ENCODE data around the gene TCF3. TPM values are rescaled to one million over a fixed set of nuclear protein-coding genes. Genes with fewer than 3 reads are reported as not detected.

The TCF3 gene
- total RNA-seq, 2 experiments from 2014 or later: 518 to 811 TPM

GRCh38 chr19:1605236-1606137 is 46.9 kb downstream of the TCF3 start, which contains the start of gene UQCR11:
Gene UQCR11 (minus strand): TSS chr19:1605462. CDS start chr19:1605409, 53 bp downstream.
- peak; percentile 97 for DNase-seq (ENCODE audit: low spot score)
- peaks cover 51% of the 10 kb centered on the region for H3K36me3 ChIP-seq (ENCODE audit: insufficient read depth, low read length)
- no peaks in the 10 kb centered on the region for H3K9me2 ChIP-seq (ENCODE audit: insufficient read depth, low read length)
- H3K79me2 ChIP-seq (ENCODE audit: insufficient read depth, low read depth, low read length): peaks cover 45% of the 10 kb centered on the region
- H4K20me1 ChIP-seq (ENCODE audit: insufficient read depth, low read length): no peaks in the 10 kb centered on the region
- peak within 1 kb of the TSS; percentile 88 for H3K27ac ChIP-seq (ENCODE audit: low read depth, low read length, poor library complexity, severe bottlenecking)
- peaks cover 50% of the 10 kb centered on the region for H3K4me1 ChIP-seq (ENCODE audit: insufficient read depth, low read length, poor library complexity, severe bottlenecking)
- POLR2A ChIA-PET: interaction anchor here (0.8 to 1.2 kb wide), 2 partner anchors 12 to 43 kb away, joined by 3 to 5 read pairs; partner anchors contain the start of gene MBD3
- CTCF ChIA-PET (ENCODE audit: unreplicated experiment): no interaction called here
- intact Hi-C loops (cut with micrococcal nuclease; ENCODE audit: unreplicated experiment): loop anchor here (1.0 to 5.0 kb wide), 4 partner anchors 47 to 207 kb away; partner anchors contain the start of genes ATP8B3 and TCF3
- TSS peak; percentile 99 for BruUV-seq (replicated peaks)
- peak within 1 kb of the TSS; percentile 72 for H3K4me2 ChIP-seq (ENCODE audit: low read length)
- H3K4me3 ChIP-seq (ENCODE audit: low read depth, low read length, poor library complexity, severe bottlenecking): peak within 1 kb of the TSS; percentile 100
- TF ChIP-seq CTCF (conservative IDR thresholded peaks at IDR 0.05; ENCODE audit: low read length) (peak; percentile 73), EZH2phosphoT487 (IDR thresholded peaks at IDR 0.05; ENCODE audit: borderline replicate concordance, low read depth, low read length) (no peak)
- no peaks in the 10 kb centered on the region for H3K9me3 ChIP-seq (ENCODE audit: low read length)
- peak within 1 kb of the TSS; percentile 64; the same call in 1 of the 2 replicates for H2AFZ ChIP-seq (ENCODE audit: low read length)

- Histone ChIP-seq H3K9me3 (ENCODE audit: low read length) (no peaks in the 10 kb centered on the region), H3K9me2 (ENCODE audit: insufficient read depth, low read length) (no peaks in the 10 kb centered on the region), H3K4me3 (ENCODE audit: low read depth, low read length, poor library complexity, severe bottlenecking) (no peak overlapping the region), H3K27ac (ENCODE audit: low read depth, low read length, poor library complexity, severe bottlenecking) (no peak overlapping the region), H2AFZ (ENCODE audit: low read length) (no peak overlapping the region), H4K20me1 (ENCODE audit: insufficient read depth, low read length) (no peaks in the 10 kb centered on the region), H3K79me2 (ENCODE audit: insufficient read depth, low read depth, low read length) (peaks cover 45% of the 10 kb centered on the region), H3K4me2 (ENCODE audit: low read length) (no peak overlapping the region), H3K4me1 (ENCODE audit: insufficient read depth, low read length, poor library complexity, severe bottlenecking) (peaks cover 17% of the 10 kb centered on the region), H3K36me3 (ENCODE audit: insufficient read depth, low read length) (peaks cover 53% of the 10 kb centered on the region)
- TF ChIP-seq CTCF (conservative IDR thresholded peaks at IDR 0.05; ENCODE audit: low read length) (peak; percentile 12; the same call in 1 of the 2 replicates), EZH2phosphoT487 (IDR thresholded peaks at IDR 0.05; ENCODE audit: borderline replicate concordance, low read depth, low read length) (no peak)
- DNase-seq (ENCODE audit: low spot score): no peak
- intact Hi-C loops (cut with micrococcal nuclease; ENCODE audit: unreplicated experiment): no loop called here
- no TSS peak for BruUV-seq (replicated peaks)
- ChIA-PET CTCF (ENCODE audit: unreplicated experiment) (no interaction called here), POLR2A (interaction anchor here (1.5 kb wide), 1 partner anchor 9 kb away, joined by 4 read pairs; the partner anchor contains the start of gene MBD3)
These were observed 50.2 kb downstream of the TCF3 start for GRCh38 chr19:1602091-1602707.
